Caco-2 (cell line): Measurements from ENCODE around the gene NINJ2. TPM values are rescaled to one million over a fixed set of nuclear protein-coding genes. Genes with fewer than 3 reads are reported as not detected.

Experiments
- BruUV-seq: library from RNA; stranded (reverse); fragments of 400-500 nt; replicated peaks from 2 replicates; lab custom pipeline; 2021; lab: Mats Ljungman, UMichigan
- CTCF ChIA-PET: fragments of 300-600 bp; sonication (Branson Sonifier 250); formaldehyde crosslinking; loops from one replicate; lab custom pipeline; 2022; ENCODE audit warnings: antibody characterized with exemption; lab: Charles Lee
- POLR2A ChIA-PET: fragments of 300-600 bp; sonication (Branson Sonifier 250); formaldehyde crosslinking; loops from one replicate; lab custom pipeline; 2022; ENCODE audit warnings: antibody characterized with exemption; lab: Charles Lee
- DNase-seq, 2 experiments: peaks; one replicate each; pipeline versions ENCODE4 v3.0.0 to v3.0.0-alpha.2; 2020 to 2022
- H3K27me3 ChIP-seq: replicated peaks from 2 replicates; pipeline ENCODE4 v1.6.0; 2011; ENCODE audit warnings: low read length; ENCODE audit not compliant: control insufficient read depth, insufficient read depth
- H3K36me3 ChIP-seq: 2 replicates; pipeline ENCODE4 v1.5.1; 2011; ENCODE audit warnings: low read length; ENCODE audit not compliant: control insufficient read depth, insufficient read depth
- H3K4me1 ChIP-seq: fragments of 250-450 bp; sonication (Bioruptor Pico); 2 replicates; pipeline ENCODE4 v1.5.1; 2020; ENCODE audit warnings: mild to moderate bottlenecking
- H3K4me3 ChIP-seq: 2 replicates; pipeline ENCODE4 v1.5.1; 2011; ENCODE audit warnings: low read depth, mild to moderate bottlenecking, control low read depth, low read length
- H3K9me3 ChIP-seq: fragments of 250-450 bp; sonication (Bioruptor Pico); 2 replicates; pipeline ENCODE4 v1.5.1; 2020; ENCODE audit warnings: mild to moderate bottlenecking, moderate library complexity
- H3K27ac Mint-ChIP-seq: one replicate; pipeline ENCODE4 v1.8.0; 2022; ENCODE audit warnings: mixed read lengths; ENCODE audit not compliant: unreplicated experiment
- H3K27me3 Mint-ChIP-seq: one replicate; pipeline ENCODE4 v1.8.0; 2022; ENCODE audit warnings: mixed read lengths; ENCODE audit not compliant: insufficient read depth, unreplicated experiment
- H3K36me3 Mint-ChIP-seq: one replicate; pipeline ENCODE4 v1.8.0; 2022; ENCODE audit warnings: mild to moderate bottlenecking, mixed read lengths; ENCODE audit not compliant: insufficient read depth, unreplicated experiment
- H3K4me1 Mint-ChIP-seq: one replicate; pipeline ENCODE4 v1.8.0; 2022; ENCODE audit warnings: low read depth, mixed read lengths; ENCODE audit not compliant: unreplicated experiment
- H3K4me3 Mint-ChIP-seq: one replicate; pipeline ENCODE4 v1.8.0; 2022; ENCODE audit warnings: mild to moderate bottlenecking, moderate library complexity, mixed read lengths; ENCODE audit not compliant: unreplicated experiment
- H3K9me3 Mint-ChIP-seq: one replicate; pipeline ENCODE4 v1.8.0; 2022; ENCODE audit warnings: mixed read lengths; ENCODE audit not compliant: unreplicated experiment
- intact Hi-C: fragments of 100-400 bp; cut with micrococcal nuclease; formaldehyde crosslinking; loops from one replicate; pipeline ENCODE4 v1.10.0; 2022; ENCODE audit not compliant: unreplicated experiment
- total RNA-seq: library from RNA; stranded (reverse); gene quantifications from 2 replicates; pipeline ENCODE4 v1.2.3, GENCODE V29; 2022
- TF ChIP-seq, protein P1 (sequence below), 2 experiments: fragments of 200-600 bp in 1 of 2; IDR thresholded peaks; 1 replicate in 1 of 2; 2 replicates in 1 of 2; pipeline versions ENCODE4 v1.5.1 to v1.8.0; 2011 to 2022; ENCODE audit warnings: antibody characterized with exemption in 1 of 2, control low read depth in 1 of 2, inconsistent platforms in 1 of 2, low read depth in 1 of 2, low read length in 1 of 2, mild to moderate bottlenecking in 1 of 2, moderate library complexity in 1 of 2; ENCODE audit not compliant: insufficient read depth in 1 of 2, severe bottlenecking in 1 of 2, unreplicated experiment in 1 of 2

NINJ2 gene
- total RNA-seq, 1 experiment from 2014 or later = 7.0 TPM

DNA sequence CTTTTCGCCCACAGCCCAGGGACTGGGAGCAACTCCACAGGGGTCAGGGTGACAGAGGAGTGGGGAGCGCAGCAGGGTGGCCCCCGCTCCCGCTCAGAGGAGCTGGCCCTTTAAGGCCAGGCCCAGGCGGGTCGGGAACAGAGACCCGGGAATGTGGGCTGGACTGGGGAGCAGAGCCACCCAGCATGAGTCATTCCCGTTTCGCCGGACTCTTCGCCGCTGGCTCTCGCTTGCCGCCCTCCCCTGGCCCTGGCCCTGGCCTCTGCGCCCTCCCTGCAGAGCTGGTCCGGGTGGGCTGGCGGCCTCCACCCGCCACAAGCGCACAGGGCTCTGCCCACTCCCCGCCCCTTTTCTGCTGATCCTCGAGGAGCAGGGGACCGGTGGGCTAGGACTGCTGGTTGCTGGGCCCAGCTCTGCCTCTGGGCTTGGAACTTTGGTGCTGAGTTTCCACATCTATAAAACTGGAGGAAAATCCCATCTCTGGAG is 92.8 kb downstream of the NINJ2 start:
- Mint-ChIP-seq H3K27me3 (no peaks in the 10 kb centered on the region), H3K9me3 (no peaks in the 10 kb centered on the region), H3K36me3 (peaks cover 26% of the 10 kb centered on the region), H3K27ac (peak overlapping the region; percentile 81), H3K4me1 (peaks cover 35% of the 10 kb centered on the region), H3K4me3 (peak overlapping the region; percentile 80)
- intact Hi-C loops = loop anchor here (2.0 to 10.0 kb wide), 2 partner anchors 420 to 524 kb away; partner anchors contain the start of gene ERC1
- Histone ChIP-seq H3K9me3 (no peaks in the 10 kb centered on the region), H3K36me3 (no peaks in the 10 kb centered on the region), H3K4me3 (peak overlapping the region; percentile 80), H3K27me3 (no peaks in the 10 kb centered on the region), H3K4me1 (peaks cover 37% of the 10 kb centered on the region)
- POLR2A ChIA-PET = interaction anchor here (0.6 to 2.7 kb wide), 7 partner anchors 57 to 379 kb away, joined by 3 to 36 read pairs (median 11); partner anchors contain the start of genes RAD52 and WNK1
- TF ChIP-seq, protein P1, sequence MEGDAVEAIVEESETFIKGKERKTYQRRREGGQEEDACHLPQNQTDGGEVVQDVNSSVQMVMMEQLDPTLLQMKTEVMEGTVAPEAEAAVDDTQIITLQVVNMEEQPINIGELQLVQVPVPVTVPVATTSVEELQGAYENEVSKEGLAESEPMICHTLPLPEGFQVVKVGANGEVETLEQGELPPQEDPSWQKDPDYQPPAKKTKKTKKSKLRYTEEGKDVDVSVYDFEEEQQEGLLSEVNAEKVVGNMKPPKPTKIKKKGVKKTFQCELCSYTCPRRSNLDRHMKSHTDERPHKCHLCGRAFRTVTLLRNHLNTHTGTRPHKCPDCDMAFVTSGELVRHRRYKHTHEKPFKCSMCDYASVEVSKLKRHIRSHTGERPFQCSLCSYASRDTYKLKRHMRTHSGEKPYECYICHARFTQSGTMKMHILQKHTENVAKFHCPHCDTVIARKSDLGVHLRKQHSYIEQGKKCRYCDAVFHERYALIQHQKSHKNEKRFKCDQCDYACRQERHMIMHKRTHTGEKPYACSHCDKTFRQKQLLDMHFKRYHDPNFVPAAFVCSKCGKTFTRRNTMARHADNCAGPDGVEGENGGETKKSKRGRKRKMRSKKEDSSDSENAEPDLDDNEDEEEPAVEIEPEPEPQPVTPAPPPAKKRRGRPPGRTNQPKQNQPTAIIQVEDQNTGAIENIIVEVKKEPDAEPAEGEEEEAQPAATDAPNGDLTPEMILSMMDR (IDR thresholded peaks at IDR 0.05; ENCODE audit: insufficient read depth in 1 of 2, low read depth in 1 of 2, low read length in 1 of 2, severe bottlenecking in 1 of 2, unreplicated experiment in 1 of 2) = no peak
- peak; percentile 91 to 92 for DNase-seq
- TSS peak; percentile 86 for BruUV-seq
- CTCF ChIA-PET = interaction anchor here (0.5 to 5.7 kb wide), 24 partner anchors 15 to 548 kb away, joined by 3 to 102 read pairs (median 4); partner anchors contain the start of genes CCDC77, RAD52 and WNK1

GRCh38 chr12:569803-570434 is 93.3 kb downstream of the NINJ2 start:
- Mint-ChIP-seq H3K27me3 (no peaks in the 10 kb centered on the region), H3K4me1 (peaks cover 35% of the 10 kb centered on the region), H3K36me3 (peaks cover 27% of the 10 kb centered on the region), H3K27ac (peak overlapping the region; percentile 81), H3K9me3 (no peaks in the 10 kb centered on the region), H3K4me3 (peak overlapping the region; percentile 80)
- CTCF ChIA-PET = interaction anchor here (0.5 to 5.7 kb wide), 20 partner anchors 16 to 523 kb away, joined by 3 to 102 read pairs (median 4); partner anchors contain the start of genes CCDC77, RAD52 and WNK1
- TF ChIP-seq, protein P1 (IDR thresholded peaks at IDR 0.05; ENCODE audit: insufficient read depth in 1 of 2, low read depth in 1 of 2, low read length in 1 of 2, severe bottlenecking in 1 of 2, unreplicated experiment in 1 of 2) = peak; percentile 98 to 99
- no peaks in the 10 kb centered on the region for H3K36me3 ChIP-seq
- no peaks in the 10 kb centered on the region for H3K27me3 ChIP-seq
- peak overlapping the region; percentile 80 for H3K4me3 ChIP-seq
- POLR2A ChIA-PET = interaction anchor here (0.6 to 2.7 kb wide), 4 partner anchors 62 to 376 kb away, joined by 3 to 36 read pairs (median 13); partner anchors contain the start of gene WNK1
- intact Hi-C loops = loop anchor here (1.0 to 10.0 kb wide), 3 partner anchors 244 to 525 kb away; partner anchors contain the start of gene ERC1
- DNase-seq = peak; percentile 90 to 97
- no peaks in the 10 kb centered on the region for H3K9me3 ChIP-seq
- BruUV-seq = no TSS peak
- peaks cover 35% of the 10 kb centered on the region for H3K4me1 ChIP-seq

DNA sequence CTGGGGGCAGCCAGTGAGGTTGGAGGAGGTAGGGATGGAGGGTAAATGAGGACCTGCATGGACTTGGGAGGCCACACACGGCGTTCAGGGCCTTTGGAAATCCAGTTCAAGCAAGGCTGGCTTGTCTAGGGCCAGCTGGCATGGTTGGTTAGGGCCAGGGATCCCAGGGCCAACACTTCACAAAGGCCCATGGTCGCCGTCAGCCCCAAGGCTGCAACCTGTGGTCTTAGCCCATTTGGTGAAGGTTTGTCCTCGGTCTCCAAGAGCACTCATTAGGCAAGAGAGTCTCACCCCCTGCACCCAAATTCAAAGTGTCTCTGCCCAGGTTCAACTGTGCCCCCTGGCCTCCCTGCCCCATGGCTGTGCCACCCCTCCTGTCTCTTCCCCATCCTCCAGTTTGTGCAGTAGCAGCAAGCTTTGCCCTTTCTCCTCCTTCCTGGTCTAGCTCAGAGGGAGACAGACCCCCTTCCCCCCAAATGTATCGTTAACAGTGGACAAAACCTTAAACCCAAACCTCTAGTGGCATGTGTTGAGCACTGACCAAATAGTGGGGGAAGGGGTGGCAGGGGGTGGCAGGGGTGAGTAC is 94.1 kb downstream of the NINJ2 start:
- DNase-seq = no peak
- Mint-ChIP-seq H3K27me3 (no peaks in the 10 kb centered on the region), H3K27ac (peak overlapping the region; percentile 81), H3K9me3 (no peaks in the 10 kb centered on the region), H3K36me3 (peaks cover 27% of the 10 kb centered on the region), H3K4me1 (peaks cover 35% of the 10 kb centered on the region), H3K4me3 (peak overlapping the region; percentile 80)
- Histone ChIP-seq H3K27me3 (no peaks in the 10 kb centered on the region), H3K36me3 (no peaks in the 10 kb centered on the region), H3K4me3 (peak overlapping the region; percentile 80; the same call in 1 of the 2 replicates), H3K9me3 (no peaks in the 10 kb centered on the region), H3K4me1 (peaks cover 35% of the 10 kb centered on the region)
- ChIA-PET CTCF (interaction anchor here (1.0 to 5.7 kb wide), 2 partner anchors 182 to 380 kb away, joined by 4 to 102 read pairs; partner anchors contain the start of genes RAD52 and WNK1), POLR2A (no interaction called here)
- intact Hi-C loops = loop anchor here (1.0 kb wide), 1 partner anchor 245 kb away; no protein-coding TSS in a partner anchor
- TF ChIP-seq, protein P1 (IDR thresholded peaks at IDR 0.05; ENCODE audit: insufficient read depth in 1 of 2, low read depth in 1 of 2, low read length in 1 of 2, severe bottlenecking in 1 of 2, unreplicated experiment in 1 of 2) = no peak
- BruUV-seq = no TSS peak
